ENCODE measurements around the gene IQCH.

The IQCH gene

GRCh38 chr15:67501177-67501835 is 246.7 kb downstream of the IQCH start:
- DNase-seq (ENCODE audit: low read depth in 3 of 3) = no peak

GRCh38 chr15:67501836-67502461 is 247.4 kb downstream of the IQCH start:
- no peak for DNase-seq (ENCODE audit: low read depth in 3 of 3)

- no peak for DNase-seq (ENCODE audit: low read depth in 3 of 3)
Measured at GRCh38 chr15:67504056-67504455, 249.5 kb downstream of the IQCH start.

GRCh38 chr15:67504796-67505195 is 250.2 kb downstream of the IQCH start:
- no peak for DNase-seq (ENCODE audit: low read depth in 3 of 3)

DNA sequence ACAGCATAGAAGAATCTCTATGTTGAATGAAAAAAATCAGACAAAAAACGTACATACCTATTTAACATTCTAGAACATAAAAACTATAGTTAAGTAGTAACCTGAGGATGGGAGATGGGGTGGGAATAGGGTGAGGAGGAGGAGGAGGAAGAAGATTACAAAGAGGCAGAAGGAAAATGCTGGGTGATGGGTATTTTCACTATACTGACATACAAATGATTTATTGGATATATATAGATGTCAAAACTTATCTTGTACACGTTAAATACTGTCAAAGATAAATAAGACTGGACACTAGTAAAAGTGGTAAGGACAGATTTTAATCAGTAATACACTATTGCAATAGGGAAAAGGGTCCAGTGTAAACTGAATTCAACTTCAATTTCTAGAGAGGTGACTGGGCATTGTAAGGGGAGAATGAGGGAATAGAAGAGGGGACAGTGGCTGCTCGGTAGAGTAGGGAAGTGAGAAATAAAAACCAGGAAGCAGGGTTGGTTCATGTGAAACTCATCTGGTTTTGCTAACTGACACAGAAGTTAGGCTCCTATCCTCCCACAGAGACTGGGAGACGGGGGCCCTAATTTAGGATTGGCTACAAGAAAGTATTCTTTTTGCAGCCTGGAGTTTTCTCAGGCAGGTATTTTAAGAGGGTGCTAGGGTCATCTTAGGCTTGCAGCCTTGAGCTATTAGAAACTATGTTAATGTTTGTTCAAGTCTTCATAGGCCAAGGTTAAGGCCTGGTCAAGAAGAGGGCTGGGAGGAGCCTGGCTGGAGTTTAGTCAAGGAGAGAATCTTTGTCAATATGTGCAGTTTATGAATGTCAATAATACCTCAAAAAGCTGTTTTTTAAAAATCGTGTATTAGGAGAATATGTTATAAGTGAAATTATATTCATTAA is 251.3 kb downstream of the IQCH start:
- no peak for DNase-seq (ENCODE audit: low read depth in 3 of 3)

DNA sequence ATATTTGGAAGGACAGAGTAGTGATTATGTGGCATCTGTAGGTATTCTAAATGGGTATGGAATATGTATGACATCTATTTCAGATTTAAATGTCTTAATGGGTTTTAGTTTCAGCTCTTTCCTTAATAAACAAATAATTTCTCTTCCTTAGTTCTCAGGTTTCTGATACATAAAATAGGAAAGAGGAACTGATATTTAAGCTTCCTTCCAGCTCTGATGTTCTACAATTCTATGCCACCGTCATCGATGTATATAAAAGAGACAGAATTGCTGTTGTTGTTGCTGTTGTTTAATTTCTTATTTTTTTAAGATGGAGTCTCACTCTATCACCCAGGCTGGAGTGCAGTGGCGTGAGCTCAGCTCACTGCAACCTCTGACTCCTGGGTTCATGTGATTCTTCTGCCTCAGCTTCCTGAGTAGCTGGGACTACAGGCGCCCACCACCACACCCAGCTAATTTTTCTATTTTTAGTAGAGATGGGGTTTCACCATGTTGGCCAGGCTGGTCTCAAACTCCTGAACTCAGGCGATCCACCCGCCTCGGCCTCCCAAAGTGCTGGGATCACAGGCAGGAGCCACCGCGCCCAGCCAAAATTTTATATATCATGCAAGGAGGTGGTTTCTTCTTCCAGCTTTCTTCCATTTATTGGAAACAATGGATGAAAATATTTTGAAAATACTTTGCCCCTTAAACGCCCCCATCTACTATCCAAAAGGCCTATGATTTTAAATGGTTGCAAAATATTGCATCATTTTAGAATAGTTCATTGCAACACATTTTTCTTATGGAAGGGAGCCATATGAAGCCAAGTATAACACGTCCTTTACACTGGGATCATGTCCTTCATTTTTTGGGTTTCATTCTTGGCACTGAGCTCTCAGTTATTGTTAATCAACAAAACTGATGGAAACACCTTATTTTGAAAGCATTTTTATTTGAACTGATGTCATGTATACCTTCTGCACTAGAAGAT is 252.5 kb downstream of the IQCH start:
- DNase-seq (ENCODE audit: low read depth in 3 of 3) = no peak

DNA sequence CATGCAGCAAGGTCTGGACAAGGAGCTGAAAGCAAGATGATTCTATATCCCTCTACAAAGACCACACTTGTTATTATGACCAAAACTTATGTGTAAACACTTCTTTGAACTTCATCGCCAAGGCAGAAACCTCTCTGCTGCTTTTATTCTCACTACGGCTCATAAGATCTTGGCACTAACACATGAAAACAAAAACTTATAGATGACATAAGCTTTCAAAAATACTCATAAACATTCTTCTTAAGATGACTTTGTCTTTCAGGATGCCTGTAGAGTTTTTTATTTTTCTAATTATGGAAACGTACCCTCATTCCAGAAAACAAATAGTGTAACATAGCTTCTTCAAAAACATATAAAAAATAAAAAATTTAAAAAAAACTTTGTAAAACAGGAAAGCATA is 253.8 kb downstream of the IQCH start:
- no peak for DNase-seq (ENCODE audit: low read depth in 3 of 3)

DNA sequence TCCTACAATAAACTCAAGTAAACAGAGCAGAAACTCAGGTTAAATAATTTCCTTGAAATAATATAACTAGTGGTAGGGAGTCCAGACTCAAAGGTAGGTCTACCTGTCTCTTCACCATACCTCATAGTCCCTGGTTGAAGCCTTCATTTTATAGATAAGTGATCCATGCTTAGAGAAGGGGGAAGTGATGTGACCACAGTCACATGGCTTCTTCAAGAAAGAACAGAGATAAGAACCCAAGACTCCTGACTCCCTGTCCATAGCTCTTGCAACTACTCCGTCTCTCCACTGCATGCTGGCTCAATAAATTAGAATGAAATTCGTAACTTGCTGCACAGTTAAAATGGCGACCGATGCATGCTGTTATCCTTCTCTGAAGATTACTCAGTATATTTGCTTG is 255.3 kb downstream of the IQCH start:
- no peak for DNase-seq (ENCODE audit: low read depth in 3 of 3)

GRCh38 chr15:67510597-67511190 is 256.1 kb downstream of the IQCH start:
- no peak for DNase-seq (ENCODE audit: low read depth in 3 of 3)

DNA sequence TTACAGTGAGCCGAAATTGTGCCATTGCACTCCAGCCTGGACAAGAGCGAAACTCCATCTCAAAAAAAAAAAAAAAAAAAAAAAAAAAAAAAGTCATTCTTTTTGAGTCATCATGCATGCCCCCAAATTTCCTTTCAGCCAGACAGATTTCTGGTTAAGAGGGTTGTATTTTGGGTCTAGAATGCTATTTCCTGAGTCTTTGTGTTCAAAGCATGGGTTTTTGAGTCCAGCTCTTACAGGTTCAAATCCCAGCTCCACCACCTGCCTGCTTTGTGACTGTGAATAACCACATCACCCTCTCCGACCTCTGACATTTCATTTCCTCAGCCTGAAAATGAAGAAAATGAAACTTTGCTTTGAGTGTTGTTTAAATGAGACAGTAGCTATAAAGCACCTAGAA is 257.0 kb downstream of the IQCH start:
- DNase-seq (ENCODE audit: low read depth in 3 of 3) = no peak

- DNase-seq (ENCODE audit: low read depth in 3 of 3) = no peak
Measured at GRCh38 chr15:67512140-67512539, 257.6 kb downstream of the IQCH start.

GRCh38 chr15:67512933-67513714 is 258.5 kb downstream of the IQCH start:
- DNase-seq (ENCODE audit: low read depth in 3 of 3) = no peak

- DNase-seq (ENCODE audit: low read depth in 3 of 3) = no peak
Measured at GRCh38 chr15:67515090-67515489, 260.5 kb downstream of the IQCH start.

DNA sequence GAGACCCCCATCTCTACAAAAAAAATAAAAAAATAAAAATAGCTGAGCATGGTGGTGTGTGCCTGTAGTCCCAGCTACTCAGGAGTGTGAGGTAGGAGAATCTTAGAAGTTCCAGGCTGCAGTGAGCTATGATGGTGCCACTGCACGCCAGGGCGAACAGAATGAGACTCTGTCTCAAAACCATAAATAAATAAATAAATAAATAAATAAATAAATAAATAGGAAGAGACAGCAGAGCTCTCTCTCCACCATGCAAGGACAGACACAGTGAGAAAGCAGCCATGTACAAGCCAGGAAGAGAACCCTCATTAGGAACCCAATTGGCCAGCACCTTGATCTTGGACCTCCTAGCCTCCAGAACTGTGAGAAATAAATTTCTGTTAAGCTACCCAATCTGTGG is 261.0 kb downstream of the IQCH start:
- DNase-seq (ENCODE audit: low read depth in 3 of 3) = no peak

DNA sequence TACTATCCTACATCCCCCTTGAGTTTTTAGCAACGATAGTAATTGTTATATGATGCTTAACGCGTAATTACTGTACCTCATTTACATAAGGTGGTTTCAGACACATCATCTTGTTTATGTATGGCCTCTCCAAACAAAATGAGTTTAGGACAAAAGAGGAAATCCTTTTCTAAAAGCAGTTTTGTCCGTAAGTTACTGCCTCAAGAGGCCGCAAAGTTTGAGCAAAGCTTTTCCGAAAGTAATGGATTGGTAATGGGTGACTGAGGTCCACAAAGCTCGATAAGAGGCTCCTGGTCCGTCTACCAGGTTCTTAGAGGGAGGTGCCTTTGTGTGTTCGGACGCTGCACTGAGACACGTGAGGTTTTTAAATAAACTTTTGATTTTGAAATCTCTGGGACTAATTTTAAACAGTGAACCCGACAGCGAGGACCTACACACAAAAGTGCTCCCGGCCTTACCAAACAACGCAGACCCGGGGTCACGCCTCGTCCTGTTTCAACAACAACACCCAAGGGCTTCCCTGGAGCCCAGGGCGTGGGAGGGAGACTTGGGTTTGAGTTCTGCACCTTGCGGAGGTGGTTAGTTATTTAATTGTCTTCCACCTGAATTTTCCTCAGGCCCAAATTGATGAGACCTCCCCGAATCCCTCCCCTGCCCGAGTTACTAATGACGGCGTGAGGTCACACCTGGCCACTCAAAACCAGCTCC is 265.9 kb downstream of the IQCH start:
- no peak for DNase-seq (ENCODE audit: low read depth in 3 of 3)

- peak; percentile 71 to 83 (median 75) for DNase-seq (ENCODE audit: low read depth in 3 of 3)
Measured at GRCh38 chr15:67521029-67521782, 266.6 kb downstream of the IQCH start, which contains the start of gene C15orf61. C15orf61 (plus strand) TSS chr15:67521131; CDS start chr15:67521249, 118 bp downstream.

DNA sequence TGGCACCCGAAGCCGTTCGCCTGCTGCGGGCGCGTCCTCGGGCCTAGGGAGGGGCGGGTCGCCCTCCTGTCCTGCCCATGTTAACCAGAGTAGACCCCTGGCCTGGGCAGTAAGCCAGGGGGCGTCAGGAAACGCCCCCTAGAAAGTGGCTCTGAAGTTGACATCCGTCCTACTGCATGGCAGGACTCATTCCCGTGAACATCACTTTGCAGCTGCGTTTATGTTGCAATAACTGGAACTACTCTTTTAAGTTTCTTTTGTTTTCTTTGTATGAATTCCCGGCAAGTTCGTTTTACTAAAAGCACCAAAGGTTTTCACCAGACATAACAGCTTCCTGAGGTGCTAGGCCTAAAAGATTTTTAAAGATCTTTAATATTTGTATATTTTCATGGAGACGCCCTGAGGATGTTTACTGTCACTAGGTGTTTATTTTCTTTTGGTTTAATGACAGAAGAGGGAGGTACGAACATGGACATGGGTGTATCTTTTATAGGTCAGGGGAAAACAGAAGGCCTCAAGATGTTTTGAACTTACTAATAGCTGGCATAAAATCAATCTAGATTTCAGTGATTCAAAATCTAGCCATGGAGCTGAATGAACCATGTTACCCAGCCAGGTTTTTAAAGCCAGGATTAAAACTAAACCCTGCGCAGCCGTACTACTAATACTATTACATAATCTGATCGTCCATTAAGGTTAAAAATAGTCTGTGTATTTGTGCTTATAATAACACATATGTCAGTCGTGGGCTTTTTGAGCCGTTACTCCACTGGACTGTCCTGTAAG is 267.4 kb downstream of the IQCH start:
- DNase-seq (ENCODE audit: low read depth in 3 of 3) = no peak

DNA sequence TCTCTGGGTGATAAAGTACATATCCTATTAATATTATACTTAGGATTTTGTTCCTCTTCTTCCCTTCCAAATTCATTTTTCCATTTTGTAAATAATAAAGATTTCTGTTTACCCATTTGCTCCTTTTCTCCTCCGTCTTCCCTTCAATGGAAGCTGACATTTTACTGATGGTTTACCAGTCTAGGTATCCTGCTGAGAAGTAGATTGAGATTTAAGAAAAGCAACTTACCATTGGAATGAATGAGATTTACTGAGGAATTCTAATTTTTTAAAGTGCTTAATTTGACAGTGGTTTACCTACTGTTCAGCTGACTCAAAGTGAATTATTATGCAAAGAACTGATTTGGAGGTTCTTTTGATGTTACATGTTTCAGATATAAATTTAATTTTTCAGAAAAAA is 268.7 kb downstream of the IQCH start:
- no peak for DNase-seq (ENCODE audit: low read depth in 3 of 3)

All from stimulated activated CD4-positive, alpha-beta T cell treated with anti-CD3 and anti-CD28 coated beads, TNF-alpha, amount 100 ng/mL, for 24 hours (primary cell).